Osteocyte (in vitro differentiated cells): ENCODE measurements around the gene ZNF839. TPM values are rescaled to one million over a fixed set of nuclear protein-coding genes. Genes with fewer than 3 reads are reported as not detected.

Experiments used
- DNase-seq: peaks from one replicate; pipeline ENCODE4 v3.0.0; 2021; ENCODE audit warnings: mixed read lengths; ENCODE audit not compliant: unreplicated experiment; ENCODE audit errors: extremely low spot score
- H3K27ac Mint-ChIP-seq: one replicate; pipeline ENCODE4 v1.8.0; 2021; ENCODE audit warnings: mild to moderate bottlenecking, mixed read lengths; ENCODE audit not compliant: unreplicated experiment
- H3K27me3 Mint-ChIP-seq: one replicate; pipeline ENCODE4 v1.8.0; 2021; ENCODE audit warnings: mixed read lengths; ENCODE audit not compliant: unreplicated experiment
- H3K36me3 Mint-ChIP-seq: one replicate; pipeline ENCODE4 v1.8.0; 2021; ENCODE audit warnings: mixed read lengths; ENCODE audit not compliant: unreplicated experiment
- H3K4me1 Mint-ChIP-seq: one replicate; pipeline ENCODE4 v1.8.0; 2021; ENCODE audit warnings: mixed read lengths; ENCODE audit not compliant: unreplicated experiment
- H3K4me3 Mint-ChIP-seq: one replicate; pipeline ENCODE4 v1.8.0; 2021; ENCODE audit warnings: mild to moderate bottlenecking, moderate library complexity, mixed read lengths; ENCODE audit not compliant: unreplicated experiment
- H3K9me3 Mint-ChIP-seq: one replicate; pipeline ENCODE4 v1.8.0; 2021; ENCODE audit warnings: mixed read lengths; ENCODE audit not compliant: unreplicated experiment
- CTCF ChIP-seq: fragments of 200-600 bp; sonication (generic); IDR thresholded peaks from 2 replicates; pipeline ENCODE4 v1.5.0; 2021; ENCODE audit warnings: antibody characterized with exemption, mild to moderate bottlenecking, moderate library complexity
- total RNA-seq: library from RNA; stranded (reverse); gene quantifications from 2 replicates; pipeline ENCODE4 v1.2.1, GENCODE V29; 2021

ZNF839 gene
- total RNA-seq, 1 donor from 2014 or later, result 10.1 TPM

GRCh38 chr14:102344084-102344483, 24.5 kb downstream of the ZNF839 start:
- H3K4me3 Mint-ChIP-seq, result no peak overlapping the region
- H3K27ac Mint-ChIP-seq, result no peak overlapping the region
- no peak for DNase-seq
- H3K9me3 Mint-ChIP-seq, result no peaks in the 10 kb centered on the region
- H3K4me1 Mint-ChIP-seq, result no peaks in the 10 kb centered on the region
- peaks cover 34% of the 10 kb centered on the region for H3K36me3 Mint-ChIP-seq
- H3K27me3 Mint-ChIP-seq, result no peaks in the 10 kb centered on the region
- TF ChIP-seq CTCF, result no peak

GRCh38 chr14:102344485-102344884, 24.9 kb downstream of the ZNF839 start:
- Mint-ChIP-seq H3K9me3 (no peaks in the 10 kb centered on the region), H3K36me3 (peaks cover 34% of the 10 kb centered on the region), H3K27ac (no peak overlapping the region), H3K27me3 (no peaks in the 10 kb centered on the region), H3K4me3 (no peak overlapping the region), H3K4me1 (no peaks in the 10 kb centered on the region)
- DNase-seq, result no peak
- no peak for TF ChIP-seq CTCF

GRCh38 chr14:102345232-102345631, 25.7 kb downstream of the ZNF839 start:
- no peak overlapping the region for H3K4me3 Mint-ChIP-seq
- no peaks in the 10 kb centered on the region for H3K27me3 Mint-ChIP-seq
- H3K36me3 Mint-ChIP-seq, result peaks cover 40% of the 10 kb centered on the region

GRCh38 chr14:102346645-102347044, 27.1 kb downstream of the ZNF839 start:
- Mint-ChIP-seq H3K9me3 (no peaks in the 10 kb centered on the region), H3K36me3 (peaks cover 37% of the 10 kb centered on the region), H3K27me3 (no peaks in the 10 kb centered on the region), H3K4me1 (no peaks in the 10 kb centered on the region), H3K27ac (no peak overlapping the region), H3K4me3 (no peak overlapping the region)
- TF ChIP-seq CTCF, result no peak
- DNase-seq, result no peak

More at GRCh38 chr14:102345232-102345631, 25.7 kb downstream of the ZNF839 start:
- no peaks in the 10 kb centered on the region for H3K9me3 Mint-ChIP-seq
- TF ChIP-seq CTCF, result no peak
- DNase-seq, result no peak
- H3K27ac Mint-ChIP-seq, result no peak overlapping the region
- no peaks in the 10 kb centered on the region for H3K4me1 Mint-ChIP-seq

- no peak for TF ChIP-seq CTCF
- Mint-ChIP-seq H3K4me1 (peaks cover 3% of the 10 kb centered on the region), H3K27me3 (no peaks in the 10 kb centered on the region), H3K36me3 (peaks cover 37% of the 10 kb centered on the region), H3K27ac (no peak overlapping the region), H3K9me3 (no peaks in the 10 kb centered on the region), H3K4me3 (no peak overlapping the region)
- DNase-seq, result no peak
Measured at GRCh38 chr14:102348376-102348775, 28.8 kb downstream of the ZNF839 start.
